Activated T-cell treated with anti-CD3 and anti-CD28 coated beads for 4 hours (primary cell): ENCODE measurements around the gene OSGIN1.

Experiments
- DNase-seq: peaks from one replicate; pipeline ENCODE4 v3.0.0-alpha.2; 2020

The OSGIN1 gene

DNA sequence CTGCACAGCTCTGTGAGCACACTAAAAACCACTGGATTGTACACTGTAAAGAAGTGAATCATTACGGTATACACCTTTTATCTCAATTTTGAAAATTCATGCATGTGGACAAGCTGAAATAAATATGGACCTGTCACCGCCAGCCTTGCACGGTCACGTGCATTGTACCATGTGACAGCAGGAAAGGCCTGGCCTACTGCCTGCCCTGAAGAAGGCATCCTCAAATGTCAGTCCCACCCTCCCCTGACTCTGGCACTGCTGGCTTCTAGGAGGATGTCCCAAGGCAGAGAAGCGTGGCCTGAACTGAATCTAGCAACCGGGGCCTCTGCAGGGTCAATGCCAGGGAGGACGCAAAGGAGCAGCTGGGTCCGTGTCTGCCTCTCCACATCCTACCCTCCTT, 54.9 kb downstream of the OSGIN1 start:
- DNase-seq: no peak

DNA sequence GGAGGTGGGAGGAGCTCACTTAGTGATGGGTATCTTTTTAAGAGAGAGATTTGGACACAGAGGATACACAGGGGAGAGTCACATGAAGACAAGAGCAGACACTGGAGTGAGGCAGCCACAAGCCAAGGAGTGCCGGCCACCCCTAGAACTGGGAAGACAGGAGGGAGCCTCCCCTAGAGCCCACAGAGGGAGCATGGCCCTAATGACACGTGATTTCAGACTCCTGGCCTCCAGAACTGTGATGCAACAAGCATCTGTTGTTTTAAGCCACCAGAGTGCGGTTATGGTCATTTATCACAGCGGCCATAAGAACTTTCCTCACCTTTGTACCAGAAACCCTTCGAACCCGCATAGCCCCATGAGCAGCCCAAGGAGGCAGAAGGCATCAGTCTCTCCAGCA, 56.2 kb downstream of the OSGIN1 start:
- no peak for DNase-seq

DNA sequence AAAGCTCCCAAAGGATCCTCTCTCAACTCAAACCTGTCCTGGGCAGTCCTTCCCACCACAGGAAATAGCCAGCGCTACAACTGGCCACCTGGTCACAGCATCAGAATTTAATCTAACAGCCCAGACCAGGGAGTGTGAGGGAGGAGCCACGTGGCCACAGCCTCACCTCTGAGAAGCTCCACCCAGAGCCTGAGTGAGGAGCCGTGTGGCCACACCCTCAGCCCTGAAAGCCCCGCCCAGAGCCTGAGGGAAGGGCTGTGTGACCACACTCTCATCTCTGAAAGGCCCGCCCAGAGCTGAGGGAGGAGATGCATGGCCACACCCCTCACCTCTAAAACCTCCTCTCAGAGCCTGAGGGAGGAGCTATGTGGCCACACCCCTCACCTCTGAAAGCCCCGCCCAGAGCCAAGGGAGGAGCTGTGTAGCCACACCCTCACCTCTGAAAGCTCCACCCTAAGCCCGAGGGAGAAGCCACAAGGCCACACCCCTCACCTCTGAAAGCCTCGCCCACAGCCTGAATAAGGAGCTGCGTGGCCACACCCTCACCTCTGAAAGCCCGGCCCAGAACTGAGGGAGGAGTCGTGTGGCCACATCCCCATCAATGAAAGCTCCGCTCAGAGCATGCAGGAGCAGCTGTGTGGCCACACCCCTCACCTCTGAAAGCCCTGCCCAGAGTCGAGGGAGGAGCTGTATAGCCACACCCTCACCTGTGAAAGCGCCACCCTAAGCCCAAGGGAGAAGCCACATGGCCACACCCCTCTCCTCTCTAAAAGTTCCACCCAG, 60.9 kb downstream of the OSGIN1 start:
- peak; percentile 9 for DNase-seq

DNA sequence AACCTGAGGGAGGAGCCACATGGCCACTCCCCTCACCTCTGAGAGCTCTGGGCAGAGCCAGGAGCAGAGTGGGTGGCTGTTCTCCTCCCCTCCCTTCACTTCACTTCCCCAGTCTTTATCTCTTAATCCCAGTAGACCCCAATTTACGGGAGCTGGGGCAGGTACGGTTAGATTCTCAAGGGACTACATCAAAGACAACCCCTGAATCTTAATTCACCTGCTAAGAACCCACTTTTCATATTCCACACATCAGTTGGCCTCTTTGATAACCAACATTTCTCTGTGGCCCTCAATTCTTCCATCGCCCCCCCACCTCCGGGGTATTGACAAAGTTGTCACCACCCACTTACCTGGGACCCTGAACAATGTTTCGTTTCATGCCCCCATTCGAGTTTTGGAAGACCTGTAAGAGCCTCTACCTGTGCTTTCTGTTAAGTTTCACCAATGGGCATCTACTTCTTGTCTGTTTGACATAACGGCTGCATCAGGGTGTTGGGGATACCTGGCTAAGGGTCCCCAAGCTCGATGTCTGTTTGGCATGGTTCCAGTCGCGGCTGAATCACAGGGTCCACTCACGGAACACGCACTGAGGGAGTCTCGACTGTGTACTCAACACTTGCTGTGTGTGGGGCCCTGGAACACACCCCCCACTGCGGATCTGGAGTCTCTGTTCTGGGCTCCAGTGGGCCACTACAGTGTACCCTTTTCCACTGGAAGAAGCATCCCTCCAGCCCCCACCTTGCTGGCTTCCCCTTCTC, 61.7 kb downstream of the OSGIN1 start:
- no peak for DNase-seq

DNA sequence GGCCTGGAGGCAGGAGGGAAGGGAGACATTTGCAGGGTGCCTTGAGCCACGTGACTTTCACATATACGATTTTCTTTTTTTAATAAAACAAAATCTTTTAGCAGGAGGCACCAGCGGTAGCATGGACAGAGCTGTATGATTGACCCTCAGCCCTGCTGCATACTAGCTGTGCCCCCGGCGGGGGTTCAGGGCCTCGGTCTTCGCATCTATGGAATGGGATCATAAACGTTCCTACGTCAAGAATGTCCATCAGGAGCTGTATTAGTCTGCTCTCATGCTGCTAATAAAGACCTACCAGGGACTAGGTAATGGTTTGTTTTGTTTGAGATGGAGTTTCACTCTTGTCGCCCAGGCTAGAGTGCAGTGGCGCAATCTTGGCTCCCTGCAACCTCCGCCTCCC, 62.4 kb downstream of the OSGIN1 start:
- no peak for DNase-seq
